Measurements from ENCODE around the gene HNRNPL.
A peak's percentile ranks its signal among the peaks of the same experiment; 100 is the strongest.

The HNRNPL gene

GRCh38 chr19:38852231-38853044 lies 2.7 kb upstream of the HNRNPL start:
- Histone ChIP-seq H3K4me2 (ENCODE audit: low read depth, low read length, poor library complexity, severe bottlenecking) (peak overlapping the region; percentile 97), H3F3A (ENCODE audit: low read depth) (no peaks in the 10 kb centered on the region), H4K20me1 (ENCODE audit: insufficient read depth, low read length, poor library complexity, severe bottlenecking) (peaks cover 17% of the 10 kb centered on the region), H3K4me3 (ENCODE audit: low read length, poor library complexity, severe bottlenecking) (peak overlapping the region; percentile 93), H2AFZ (ENCODE audit: low read length) (peak overlapping the region; percentile 78), H3K9ac (ENCODE audit: low read depth, low read length, poor library complexity, severe bottlenecking) (peak overlapping the region; percentile 89), H3K9me2 (replicated peaks; ENCODE audit: low read depth, low read length) (no peaks in the 10 kb centered on the region), H3K79me2 (ENCODE audit: insufficient read depth, low read length) (peaks cover 33% of the 10 kb centered on the region), H3K36me3 (ENCODE audit: insufficient read depth, low read length) (peaks cover 9% of the 10 kb centered on the region; the same call in 1 of the 2 replicates), H3K27me3 (ENCODE audit: insufficient read depth, low read length, poor library complexity, severe bottlenecking) (peaks cover 4% of the 10 kb centered on the region), H3K4me1 (ENCODE audit: insufficient read depth, low read length, poor library complexity, severe bottlenecking) (peaks cover 23% of the 10 kb centered on the region), H3K9me3 (ENCODE audit: insufficient read depth, low read depth, low read length) (no peaks in the 10 kb centered on the region)
- no peak for TF ChIP-seq EZH2phosphoT487 (IDR thresholded peaks at IDR 0.05; ENCODE audit: borderline replicate concordance)
- no peak for TF ChIP-seq CTCF (conservative IDR thresholded peaks at IDR 0.05; ENCODE audit: low read length)

- Histone ChIP-seq H3K9me3 (ENCODE audit: insufficient read depth, low read depth, low read length) (no peaks in the 10 kb centered on the region), H3K9ac (ENCODE audit: low read depth, low read length, poor library complexity, severe bottlenecking) (peak overlapping the region; percentile 89), H3K79me2 (ENCODE audit: insufficient read depth, low read length) (peaks cover 40% of the 10 kb centered on the region), H3K4me1 (ENCODE audit: insufficient read depth, low read length, poor library complexity, severe bottlenecking) (peaks cover 30% of the 10 kb centered on the region), H3K27me3 (ENCODE audit: insufficient read depth, low read length, poor library complexity, severe bottlenecking) (peaks cover 4% of the 10 kb centered on the region), H3F3A (ENCODE audit: low read depth) (no peaks in the 10 kb centered on the region), H3K9me2 (replicated peaks; ENCODE audit: low read depth, low read length) (no peaks in the 10 kb centered on the region), H3K4me3 (ENCODE audit: low read length, poor library complexity, severe bottlenecking) (peak overlapping the region; percentile 93), H3K4me2 (ENCODE audit: low read depth, low read length, poor library complexity, severe bottlenecking) (peak overlapping the region; percentile 99), H3K36me3 (ENCODE audit: insufficient read depth, low read length) (peaks cover 16% of the 10 kb centered on the region; the same call in 1 of the 2 replicates), H2AFZ (ENCODE audit: low read length) (peak overlapping the region; percentile 23; the same call in 1 of the 2 replicates), H4K20me1 (ENCODE audit: insufficient read depth, low read length, poor library complexity, severe bottlenecking) (peaks cover 24% of the 10 kb centered on the region)
- TF ChIP-seq CTCF (conservative IDR thresholded peaks at IDR 0.05; ENCODE audit: low read length): no peak
Measured at GRCh38 chr19:38851622-38852230, 1.9 kb upstream of the HNRNPL start.

- H3K9ac ChIP-seq (ENCODE audit: low read depth, low read length, poor library complexity, severe bottlenecking): peak overlapping the region; percentile 87
- peak overlapping the region; percentile 93 for H3K4me3 ChIP-seq (ENCODE audit: low read length, poor library complexity, severe bottlenecking)
- peaks cover 47% of the 10 kb centered on the region for H3K79me2 ChIP-seq (ENCODE audit: insufficient read depth, low read length)
- peaks cover 30% of the 10 kb centered on the region for H4K20me1 ChIP-seq (ENCODE audit: insufficient read depth, low read length, poor library complexity, severe bottlenecking)
- H3F3A ChIP-seq (ENCODE audit: low read depth): no peaks in the 10 kb centered on the region
- no peaks in the 10 kb centered on the region for H3K9me3 ChIP-seq (ENCODE audit: insufficient read depth, low read depth, low read length)
- H2AFZ ChIP-seq (ENCODE audit: low read length): peak overlapping the region; percentile 31; the same call in 1 of the 2 replicates
- H3K36me3 ChIP-seq (ENCODE audit: insufficient read depth, low read length): peaks cover 22% of the 10 kb centered on the region; the same call in 1 of the 2 replicates
- H3K4me2 ChIP-seq (ENCODE audit: low read depth, low read length, poor library complexity, severe bottlenecking): peak overlapping the region; percentile 99
- H3K4me1 ChIP-seq (ENCODE audit: insufficient read depth, low read length, poor library complexity, severe bottlenecking): peaks cover 34% of the 10 kb centered on the region
- no peaks in the 10 kb centered on the region for H3K9me2 ChIP-seq (replicated peaks; ENCODE audit: low read depth, low read length)
- TF ChIP-seq CTCF (conservative IDR thresholded peaks at IDR 0.05; ENCODE audit: low read length) (peak; percentile 11; the same call in 1 of the 2 replicates), EZH2phosphoT487 (IDR thresholded peaks at IDR 0.05; ENCODE audit: borderline replicate concordance) (no peak)
- peaks cover 4% of the 10 kb centered on the region for H3K27me3 ChIP-seq (ENCODE audit: insufficient read depth, low read length, poor library complexity, severe bottlenecking)
Measured at GRCh38 chr19:38850976-38851621, 1.3 kb upstream of the HNRNPL start.

Measured in Loucy (cell line).